ENCODE results near the gene TOR1A. TPM values are rescaled to one million over a fixed set of nuclear protein-coding genes. Genes with fewer than 3 reads are reported as not detected.

Gene TOR1A
- total and polyA plus RNA-seq, 2 experiments from 2014 or later, result 23.6 to 45.7 TPM

DNA sequence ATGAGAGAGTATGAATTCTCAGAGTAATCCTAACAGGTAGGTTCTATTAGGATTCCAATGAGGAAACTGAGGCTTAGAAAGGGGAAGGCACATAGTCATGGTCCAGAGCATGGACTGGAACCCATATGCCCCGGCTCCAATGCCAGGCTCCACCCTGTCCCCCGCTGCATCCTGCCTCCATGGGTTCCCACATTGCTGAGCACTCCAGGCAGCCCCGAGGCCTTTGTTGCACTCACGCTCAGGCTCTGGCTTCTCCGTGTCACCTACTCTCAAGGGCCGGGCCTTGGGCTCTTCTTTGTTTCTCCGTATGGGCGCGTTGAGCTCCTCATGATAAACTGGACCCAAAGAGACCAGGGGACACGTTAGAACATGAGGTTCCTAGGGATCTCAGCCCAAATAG, 5.0 kb upstream of the TOR1A start:
- H3K4me3 Mint-ChIP-seq, result no peak overlapping the region
- H3K4me3 ChIP-seq, result no peak overlapping the region
- H3K9me3 Mint-ChIP-seq, result no peaks in the 10 kb centered on the region
- peaks cover 2% of the 10 kb centered on the region for H3K4me1 Mint-ChIP-seq
- no peaks in the 10 kb centered on the region for H3K4me1 ChIP-seq (ENCODE audit: insufficient read depth)
- no peaks in the 10 kb centered on the region for H3K27me3 ChIP-seq (ENCODE audit: insufficient read depth)
- no peaks in the 10 kb centered on the region; the same call in 1 of the 2 replicates for H3F3A ChIP-seq (replicated peaks; ENCODE audit: low read depth)
- no peaks in the 10 kb centered on the region for H3K9me2 ChIP-seq (ENCODE audit: insufficient read depth)
- peaks cover 2% of the 10 kb centered on the region for H3K79me2 ChIP-seq (replicated peaks; ENCODE audit: insufficient read depth)
- H3K36me3 Mint-ChIP-seq (ENCODE audit: low read depth), result peaks cover 49% of the 10 kb centered on the region
- no peak for ATAC-seq
- H3K27me3 Mint-ChIP-seq (ENCODE audit: insufficient read depth, low read depth, poor library complexity), result peaks cover 10% of the 10 kb centered on the region
- no peaks in the 10 kb centered on the region for H4K20me1 ChIP-seq (replicated peaks; ENCODE audit: insufficient read depth)
- H2AFZ ChIP-seq, result no peak overlapping the region
- DNase-seq (ENCODE audit: low spot score), result no peak
- H3K27ac ChIP-seq (ENCODE audit: low read depth), result no peak overlapping the region
- H3K27ac Mint-ChIP-seq, result no peak overlapping the region
- TF ChIP-seq, protein P1, sequence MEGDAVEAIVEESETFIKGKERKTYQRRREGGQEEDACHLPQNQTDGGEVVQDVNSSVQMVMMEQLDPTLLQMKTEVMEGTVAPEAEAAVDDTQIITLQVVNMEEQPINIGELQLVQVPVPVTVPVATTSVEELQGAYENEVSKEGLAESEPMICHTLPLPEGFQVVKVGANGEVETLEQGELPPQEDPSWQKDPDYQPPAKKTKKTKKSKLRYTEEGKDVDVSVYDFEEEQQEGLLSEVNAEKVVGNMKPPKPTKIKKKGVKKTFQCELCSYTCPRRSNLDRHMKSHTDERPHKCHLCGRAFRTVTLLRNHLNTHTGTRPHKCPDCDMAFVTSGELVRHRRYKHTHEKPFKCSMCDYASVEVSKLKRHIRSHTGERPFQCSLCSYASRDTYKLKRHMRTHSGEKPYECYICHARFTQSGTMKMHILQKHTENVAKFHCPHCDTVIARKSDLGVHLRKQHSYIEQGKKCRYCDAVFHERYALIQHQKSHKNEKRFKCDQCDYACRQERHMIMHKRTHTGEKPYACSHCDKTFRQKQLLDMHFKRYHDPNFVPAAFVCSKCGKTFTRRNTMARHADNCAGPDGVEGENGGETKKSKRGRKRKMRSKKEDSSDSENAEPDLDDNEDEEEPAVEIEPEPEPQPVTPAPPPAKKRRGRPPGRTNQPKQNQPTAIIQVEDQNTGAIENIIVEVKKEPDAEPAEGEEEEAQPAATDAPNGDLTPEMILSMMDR (conservative IDR thresholded peaks at IDR 0.05; ENCODE audit: low read depth in 2 of 2), result no peak
- TF ChIP-seq, protein P2, sequence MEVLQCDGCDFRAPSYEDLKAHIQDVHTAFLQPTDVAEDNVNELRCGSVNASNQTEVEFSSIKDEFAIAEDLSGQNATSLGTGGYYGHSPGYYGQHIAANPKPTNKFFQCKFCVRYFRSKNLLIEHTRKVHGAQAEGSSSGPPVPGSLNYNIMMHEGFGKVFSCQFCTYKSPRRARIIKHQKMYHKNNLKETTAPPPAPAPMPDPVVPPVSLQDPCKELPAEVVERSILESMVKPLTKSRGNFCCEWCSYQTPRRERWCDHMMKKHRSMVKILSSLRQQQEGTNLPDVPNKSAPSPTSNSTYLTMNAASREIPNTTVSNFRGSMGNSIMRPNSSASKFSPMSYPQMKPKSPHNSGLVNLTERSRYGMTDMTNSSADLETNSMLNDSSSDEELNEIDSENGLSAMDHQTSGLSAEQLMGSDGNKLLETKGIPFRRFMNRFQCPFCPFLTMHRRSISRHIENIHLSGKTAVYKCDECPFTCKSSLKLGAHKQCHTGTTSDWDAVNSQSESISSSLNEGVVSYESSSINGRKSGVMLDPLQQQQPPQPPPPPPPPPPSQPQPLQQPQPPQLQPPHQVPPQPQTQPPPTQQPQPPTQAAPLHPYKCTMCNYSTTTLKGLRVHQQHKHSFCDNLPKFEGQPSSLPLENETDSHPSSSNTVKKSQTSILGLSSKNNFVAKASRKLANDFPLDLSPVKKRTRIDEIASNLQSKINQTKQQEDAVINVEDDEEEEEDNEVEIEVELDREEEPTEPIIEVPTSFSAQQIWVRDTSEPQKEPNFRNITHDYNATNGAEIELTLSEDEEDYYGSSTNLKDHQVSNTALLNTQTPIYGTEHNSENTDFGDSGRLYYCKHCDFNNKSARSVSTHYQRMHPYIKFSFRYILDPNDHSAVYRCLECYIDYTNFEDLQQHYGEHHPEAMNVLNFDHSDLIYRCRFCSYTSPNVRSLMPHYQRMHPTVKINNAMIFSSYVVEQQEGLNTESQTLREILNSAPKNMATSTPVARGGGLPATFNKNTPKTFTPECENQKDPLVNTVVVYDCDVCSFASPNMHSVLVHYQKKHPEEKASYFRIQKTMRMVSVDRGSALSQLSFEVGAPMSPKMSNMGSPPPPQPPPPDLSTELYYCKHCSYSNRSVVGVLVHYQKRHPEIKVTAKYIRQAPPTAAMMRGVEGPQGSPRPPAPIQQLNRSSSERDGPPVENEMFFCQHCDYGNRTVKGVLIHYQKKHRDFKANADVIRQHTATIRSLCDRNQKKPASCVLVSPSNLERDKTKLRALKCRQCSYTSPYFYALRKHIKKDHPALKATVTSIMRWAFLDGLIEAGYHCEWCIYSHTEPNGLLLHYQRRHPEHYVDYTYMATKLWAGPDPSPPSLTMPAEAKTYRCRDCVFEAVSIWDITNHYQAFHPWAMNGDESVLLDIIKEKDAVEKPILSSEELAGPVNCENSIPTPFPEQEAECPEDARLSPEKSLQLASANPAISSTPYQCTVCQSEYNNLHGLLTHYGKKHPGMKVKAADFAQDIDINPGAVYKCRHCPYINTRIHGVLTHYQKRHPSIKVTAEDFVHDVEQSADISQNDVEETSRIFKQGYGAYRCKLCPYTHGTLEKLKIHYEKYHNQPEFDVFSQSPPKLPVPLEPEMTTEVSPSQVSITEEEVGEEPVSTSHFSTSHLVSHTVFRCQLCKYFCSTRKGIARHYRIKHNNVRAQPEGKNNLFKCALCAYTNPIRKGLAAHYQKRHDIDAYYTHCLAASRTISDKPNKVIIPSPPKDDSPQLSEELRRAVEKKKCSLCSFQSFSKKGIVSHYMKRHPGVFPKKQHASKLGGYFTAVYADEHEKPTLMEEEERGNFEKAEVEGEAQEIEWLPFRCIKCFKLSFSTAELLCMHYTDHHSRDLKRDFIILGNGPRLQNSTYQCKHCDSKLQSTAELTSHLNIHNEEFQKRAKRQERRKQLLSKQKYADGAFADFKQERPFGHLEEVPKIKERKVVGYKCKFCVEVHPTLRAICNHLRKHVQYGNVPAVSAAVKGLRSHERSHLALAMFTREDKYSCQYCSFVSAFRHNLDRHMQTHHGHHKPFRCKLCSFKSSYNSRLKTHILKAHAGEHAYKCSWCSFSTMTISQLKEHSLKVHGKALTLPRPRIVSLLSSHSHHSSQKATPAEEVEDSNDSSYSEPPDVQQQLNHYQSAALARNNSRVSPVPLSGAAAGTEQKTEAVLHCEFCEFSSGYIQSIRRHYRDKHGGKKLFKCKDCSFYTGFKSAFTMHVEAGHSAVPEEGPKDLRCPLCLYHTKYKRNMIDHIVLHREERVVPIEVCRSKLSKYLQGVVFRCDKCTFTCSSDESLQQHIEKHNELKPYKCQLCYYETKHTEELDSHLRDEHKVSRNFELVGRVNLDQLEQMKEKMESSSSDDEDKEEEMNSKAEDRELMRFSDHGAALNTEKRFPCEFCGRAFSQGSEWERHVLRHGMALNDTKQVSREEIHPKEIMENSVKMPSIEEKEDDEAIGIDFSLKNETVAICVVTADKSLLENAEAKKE (CRISPR knock-in tag; IDR thresholded peaks at IDR 0.05), result no peak
- TF ChIP-seq POLR2AphosphoS5 (IDR thresholded peaks at IDR 0.05; ENCODE audit: low read depth) (no peak), ZNF331 (CRISPR knock-in tag; IDR thresholded peaks at IDR 0.05; ENCODE audit: low read depth) (no peak), STAT1 (IDR thresholded peaks at IDR 0.05; ENCODE audit: unreplicated experiment) (no peak), NANOG (IDR thresholded peaks at IDR 0.05; ENCODE audit: borderline replicate concordance) (no peak), ZNF114 (CRISPR knock-in tag; IDR thresholded peaks at IDR 0.05) (no peak), EZH2phosphoT487 (IDR thresholded peaks at IDR 0.05; ENCODE audit: unreplicated experiment) (no peak), EZH2 (IDR thresholded peaks at IDR 0.05; ENCODE audit: low read depth, unreplicated experiment) (no peak), JUNB (IDR thresholded peaks at IDR 0.05; ENCODE audit: unreplicated experiment) (no peak), CREB1 (CRISPR knock-in tag; IDR thresholded peaks at IDR 0.05; ENCODE audit: low read depth) (no peak)
- TF ChIP-seq, protein P3, sequence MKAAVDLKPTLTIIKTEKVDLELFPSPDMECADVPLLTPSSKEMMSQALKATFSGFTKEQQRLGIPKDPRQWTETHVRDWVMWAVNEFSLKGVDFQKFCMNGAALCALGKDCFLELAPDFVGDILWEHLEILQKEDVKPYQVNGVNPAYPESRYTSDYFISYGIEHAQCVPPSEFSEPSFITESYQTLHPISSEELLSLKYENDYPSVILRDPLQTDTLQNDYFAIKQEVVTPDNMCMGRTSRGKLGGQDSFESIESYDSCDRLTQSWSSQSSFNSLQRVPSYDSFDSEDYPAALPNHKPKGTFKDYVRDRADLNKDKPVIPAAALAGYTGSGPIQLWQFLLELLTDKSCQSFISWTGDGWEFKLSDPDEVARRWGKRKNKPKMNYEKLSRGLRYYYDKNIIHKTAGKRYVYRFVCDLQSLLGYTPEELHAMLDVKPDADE (IDR thresholded peaks at IDR 0.05), result no peak
- TF ChIP-seq, protein P4, sequence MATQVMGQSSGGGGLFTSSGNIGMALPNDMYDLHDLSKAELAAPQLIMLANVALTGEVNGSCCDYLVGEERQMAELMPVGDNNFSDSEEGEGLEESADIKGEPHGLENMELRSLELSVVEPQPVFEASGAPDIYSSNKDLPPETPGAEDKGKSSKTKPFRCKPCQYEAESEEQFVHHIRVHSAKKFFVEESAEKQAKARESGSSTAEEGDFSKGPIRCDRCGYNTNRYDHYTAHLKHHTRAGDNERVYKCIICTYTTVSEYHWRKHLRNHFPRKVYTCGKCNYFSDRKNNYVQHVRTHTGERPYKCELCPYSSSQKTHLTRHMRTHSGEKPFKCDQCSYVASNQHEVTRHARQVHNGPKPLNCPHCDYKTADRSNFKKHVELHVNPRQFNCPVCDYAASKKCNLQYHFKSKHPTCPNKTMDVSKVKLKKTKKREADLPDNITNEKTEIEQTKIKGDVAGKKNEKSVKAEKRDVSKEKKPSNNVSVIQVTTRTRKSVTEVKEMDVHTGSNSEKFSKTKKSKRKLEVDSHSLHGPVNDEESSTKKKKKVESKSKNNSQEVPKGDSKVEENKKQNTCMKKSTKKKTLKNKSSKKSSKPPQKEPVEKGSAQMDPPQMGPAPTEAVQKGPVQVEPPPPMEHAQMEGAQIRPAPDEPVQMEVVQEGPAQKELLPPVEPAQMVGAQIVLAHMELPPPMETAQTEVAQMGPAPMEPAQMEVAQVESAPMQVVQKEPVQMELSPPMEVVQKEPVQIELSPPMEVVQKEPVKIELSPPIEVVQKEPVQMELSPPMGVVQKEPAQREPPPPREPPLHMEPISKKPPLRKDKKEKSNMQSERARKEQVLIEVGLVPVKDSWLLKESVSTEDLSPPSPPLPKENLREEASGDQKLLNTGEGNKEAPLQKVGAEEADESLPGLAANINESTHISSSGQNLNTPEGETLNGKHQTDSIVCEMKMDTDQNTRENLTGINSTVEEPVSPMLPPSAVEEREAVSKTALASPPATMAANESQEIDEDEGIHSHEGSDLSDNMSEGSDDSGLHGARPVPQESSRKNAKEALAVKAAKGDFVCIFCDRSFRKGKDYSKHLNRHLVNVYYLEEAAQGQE (IDR thresholded peaks at IDR 0.05; ENCODE audit: unreplicated experiment), result no peak
- H3K36me3 ChIP-seq (ENCODE audit: insufficient read depth), result peaks cover 29% of the 10 kb centered on the region
- H3K4me2 ChIP-seq, result no peak overlapping the region

All from GM23338 (cell line).